ENCODE measurements around the gene SLC22A7.
A peak's percentile ranks its signal among the peaks of the same experiment; 100 is the strongest.
"Not testable (repeated sequence)": the region's sequence is repeated elsewhere in the genome, so short reads cannot be mapped to it uniquely, and the experiment has no call there.

SLC22A7 gene

GRCh38 chr6:43311666-43312065 is 13.6 kb downstream of the SLC22A7 start:
- ATAC-seq (replicated peaks; ENCODE audit: extremely low read depth, poor library complexity, severe bottlenecking) (no peak), DNase-seq (ENCODE audit: low spot score in 2 of 2) (no peak)
- no peaks in the 10 kb centered on the region for H3K9me3 Mint-ChIP-seq
- peaks cover 7% of the 10 kb centered on the region for H3K27me3 Mint-ChIP-seq
- peaks cover 2% of the 10 kb centered on the region for H3K36me3 Mint-ChIP-seq (ENCODE audit: insufficient read depth)
- no peak overlapping the region for H3K4me3 Mint-ChIP-seq
- H3K4me1 Mint-ChIP-seq, result peaks cover 12% of the 10 kb centered on the region
- H3K27ac Mint-ChIP-seq (ENCODE audit: low read depth), result no peak overlapping the region

DNA sequence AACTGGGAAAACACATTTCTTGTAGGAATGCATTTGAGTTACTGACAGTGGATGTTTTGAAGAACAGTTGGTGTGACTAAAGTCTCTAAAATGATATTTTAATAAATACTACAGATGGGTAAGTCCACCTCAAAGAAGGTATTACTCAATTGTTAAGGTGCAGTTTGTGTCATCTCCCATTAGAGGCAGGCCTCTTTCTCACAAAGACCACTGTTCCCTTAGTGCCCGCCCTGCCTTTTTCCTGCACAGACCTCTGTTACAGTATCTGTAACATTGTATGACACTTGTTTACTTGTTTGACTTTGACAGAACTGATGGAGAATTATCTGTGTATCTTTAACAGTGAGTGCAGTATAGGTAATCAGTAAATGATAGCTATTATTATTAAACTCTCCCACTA is 15.8 kb downstream of the SLC22A7 start:
- no peak overlapping the region for H3K4me3 Mint-ChIP-seq
- ATAC-seq (replicated peaks; ENCODE audit: extremely low read depth, poor library complexity, severe bottlenecking) (no peak), DNase-seq (ENCODE audit: low spot score in 2 of 2) (no peak)
- H3K27me3 Mint-ChIP-seq, result no peaks in the 10 kb centered on the region
- peaks cover 1% of the 10 kb centered on the region for H3K4me1 Mint-ChIP-seq
- H3K27ac Mint-ChIP-seq (ENCODE audit: low read depth), result no peak overlapping the region
- no peaks in the 10 kb centered on the region for H3K9me3 Mint-ChIP-seq
- peaks cover 2% of the 10 kb centered on the region for H3K36me3 Mint-ChIP-seq (ENCODE audit: insufficient read depth)

GRCh38 chr6:43318011-43318410 is 20.0 kb downstream of the SLC22A7 start:
- Mint-ChIP-seq H3K36me3 (ENCODE audit: insufficient read depth) (peaks cover 2% of the 10 kb centered on the region), H3K27ac (ENCODE audit: low read depth) (no peak overlapping the region), H3K27me3 (no peaks in the 10 kb centered on the region), H3K4me3 (no peak overlapping the region), H3K9me3 (no peaks in the 10 kb centered on the region), H3K4me1 (no peaks in the 10 kb centered on the region)
- DNase-seq (ENCODE audit: low spot score in 2 of 2) (no peak), ATAC-seq (replicated peaks; ENCODE audit: extremely low read depth, poor library complexity, severe bottlenecking) (no peak)

DNA sequence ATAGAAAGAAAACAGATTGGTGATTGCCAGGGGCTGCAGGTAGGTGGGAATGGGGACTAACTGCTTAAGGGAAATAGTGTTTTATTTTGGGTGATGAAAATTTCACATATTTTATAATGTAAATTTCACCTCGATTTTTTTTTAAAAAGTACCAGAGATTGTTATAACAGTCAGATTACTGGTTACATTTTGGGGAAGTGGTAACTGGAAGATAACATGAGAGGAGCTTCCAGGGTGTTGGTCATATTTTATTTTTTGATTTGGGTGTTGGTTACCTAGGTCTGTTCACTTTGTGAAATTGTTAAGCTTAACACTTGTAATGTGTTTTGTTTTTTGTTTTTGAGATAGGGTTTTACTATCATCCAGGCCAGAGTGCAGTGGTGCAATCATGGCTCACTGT is 27.8 kb downstream of the SLC22A7 start:
- no peaks in the 10 kb centered on the region for H3K4me1 Mint-ChIP-seq
- no peak for ATAC-seq (replicated peaks; ENCODE audit: extremely low read depth, poor library complexity, severe bottlenecking)
- H3K27me3 Mint-ChIP-seq, result no peaks in the 10 kb centered on the region
- peaks cover 6% of the 10 kb centered on the region for H3K36me3 Mint-ChIP-seq (ENCODE audit: insufficient read depth)
- H3K27ac Mint-ChIP-seq (ENCODE audit: low read depth), result no peak overlapping the region
- DNase-seq (ENCODE audit: low spot score in 2 of 2), result no peak
- no peaks in the 10 kb centered on the region for H3K9me3 Mint-ChIP-seq
- no peak overlapping the region for H3K4me3 Mint-ChIP-seq

GRCh38 chr6:43328528-43328927 is 30.5 kb downstream of the SLC22A7 start:
- ATAC-seq (replicated peaks; ENCODE audit: extremely low read depth, poor library complexity, severe bottlenecking) (no peak), DNase-seq (ENCODE audit: low spot score in 2 of 2) (no peak)
- Mint-ChIP-seq H3K9me3 (no peaks in the 10 kb centered on the region), H3K27ac (ENCODE audit: low read depth) (no peak overlapping the region), H3K36me3 (ENCODE audit: insufficient read depth) (peaks cover 10% of the 10 kb centered on the region), H3K27me3 (no peaks in the 10 kb centered on the region), H3K4me3 (no peak overlapping the region), H3K4me1 (peaks cover 13% of the 10 kb centered on the region)

GRCh38 chr6:43331470-43331869 is 33.4 kb downstream of the SLC22A7 start:
- H3K27me3 Mint-ChIP-seq, result no peaks in the 10 kb centered on the region
- no peak overlapping the region for H3K4me3 Mint-ChIP-seq
- DNase-seq (ENCODE audit: low spot score in 2 of 2), result no peak
- peaks cover 13% of the 10 kb centered on the region for H3K4me1 Mint-ChIP-seq
- ATAC-seq (replicated peaks; ENCODE audit: extremely low read depth, poor library complexity, severe bottlenecking), result no peak
- no peaks in the 10 kb centered on the region for H3K9me3 Mint-ChIP-seq
- no peak overlapping the region for H3K27ac Mint-ChIP-seq (ENCODE audit: low read depth)
- H3K36me3 Mint-ChIP-seq (ENCODE audit: insufficient read depth), result peaks cover 8% of the 10 kb centered on the region

DNA sequence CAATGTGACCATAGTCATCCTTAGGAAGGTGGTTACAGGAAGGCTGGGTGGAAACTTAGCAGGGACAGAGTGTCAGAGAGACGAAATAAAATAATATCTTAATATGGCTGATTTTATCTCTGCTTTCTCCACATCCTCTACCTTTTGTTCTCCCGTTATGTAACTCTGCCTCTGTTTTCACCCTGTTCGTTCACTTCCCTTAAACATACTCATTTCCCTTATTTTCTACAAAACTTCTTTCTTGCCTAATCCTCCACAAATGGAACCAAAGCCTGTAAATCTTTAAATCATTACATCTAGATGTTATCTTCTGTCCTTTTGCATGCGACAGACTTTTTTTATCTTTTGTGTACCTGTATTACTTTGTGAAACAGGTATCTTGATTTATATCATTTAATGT is 33.8 kb downstream of the SLC22A7 start:
- peaks cover 13% of the 10 kb centered on the region for H3K4me1 Mint-ChIP-seq
- DNase-seq (ENCODE audit: low spot score in 2 of 2) (no peak), ATAC-seq (replicated peaks; ENCODE audit: extremely low read depth, poor library complexity, severe bottlenecking) (no peak)
- no peaks in the 10 kb centered on the region for H3K27me3 Mint-ChIP-seq
- no peak overlapping the region for H3K27ac Mint-ChIP-seq (ENCODE audit: low read depth)
- no peak overlapping the region for H3K4me3 Mint-ChIP-seq
- no peaks in the 10 kb centered on the region for H3K9me3 Mint-ChIP-seq
- peaks cover 8% of the 10 kb centered on the region for H3K36me3 Mint-ChIP-seq (ENCODE audit: insufficient read depth)

DNA sequence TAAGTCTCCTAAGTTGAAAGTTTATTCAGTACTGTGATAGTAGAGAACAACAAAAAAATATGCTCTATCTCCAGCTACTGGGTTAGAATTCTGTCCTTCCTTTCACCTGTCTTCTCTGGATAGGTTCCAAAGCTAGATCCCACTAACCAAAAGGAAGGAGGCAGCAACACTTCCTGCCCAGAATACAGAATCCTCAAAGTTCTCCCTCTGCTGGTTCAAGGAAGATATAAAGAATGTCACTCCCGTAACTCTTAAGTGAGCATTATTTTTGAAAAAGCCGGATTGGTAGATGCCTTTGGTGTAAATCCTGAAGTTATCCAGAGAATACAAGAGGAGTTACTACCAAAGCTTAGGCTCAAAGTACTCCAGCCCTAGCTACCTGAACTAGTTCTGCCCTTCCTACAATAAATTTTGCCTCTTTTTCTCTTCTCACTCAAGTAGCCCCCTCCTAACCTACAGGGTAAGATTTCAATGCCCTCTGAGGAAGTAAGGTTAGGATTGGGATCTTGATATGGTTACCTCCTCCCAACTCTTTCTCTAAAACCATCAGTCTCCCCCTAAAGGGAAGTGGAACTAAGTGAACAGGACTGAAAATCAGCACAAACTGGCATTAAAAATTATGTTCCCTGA is 36.5 kb downstream of the SLC22A7 start:
- Mint-ChIP-seq H3K4me3 (no peak overlapping the region), H3K4me1 (peaks cover 18% of the 10 kb centered on the region), H3K9me3 (no peaks in the 10 kb centered on the region), H3K27ac (ENCODE audit: low read depth) (peak overlapping the region; percentile 19), H3K27me3 (no peaks in the 10 kb centered on the region), H3K36me3 (ENCODE audit: insufficient read depth) (peaks cover 19% of the 10 kb centered on the region)
- no peak for DNase-seq (ENCODE audit: low spot score in 2 of 2)
- no peak for ATAC-seq (replicated peaks; ENCODE audit: extremely low read depth, poor library complexity, severe bottlenecking)

- Mint-ChIP-seq H3K4me3 (no peak overlapping the region), H3K27me3 (no peaks in the 10 kb centered on the region), H3K4me1 (peaks cover 20% of the 10 kb centered on the region), H3K27ac (ENCODE audit: low read depth) (no peak overlapping the region), H3K9me3 (no peaks in the 10 kb centered on the region), H3K36me3 (ENCODE audit: insufficient read depth) (peaks cover 27% of the 10 kb centered on the region)
- no peak for ATAC-seq (replicated peaks; ENCODE audit: extremely low read depth, poor library complexity, severe bottlenecking)
- DNase-seq (ENCODE audit: low spot score in 2 of 2), result no peak
Measured at GRCh38 chr6:43335469-43335868, 37.4 kb downstream of the SLC22A7 start.

GRCh38 chr6:43336382-43336781 is 38.3 kb downstream of the SLC22A7 start:
- no peaks in the 10 kb centered on the region for H3K9me3 Mint-ChIP-seq
- peaks cover 16% of the 10 kb centered on the region for H3K4me1 Mint-ChIP-seq
- H3K4me3 Mint-ChIP-seq, result no peak overlapping the region
- H3K27me3 Mint-ChIP-seq, result no peaks in the 10 kb centered on the region
- H3K27ac Mint-ChIP-seq (ENCODE audit: low read depth), result no peak overlapping the region
- ATAC-seq (replicated peaks; ENCODE audit: extremely low read depth, poor library complexity, severe bottlenecking), result no peak
- H3K36me3 Mint-ChIP-seq (ENCODE audit: insufficient read depth), result peaks cover 32% of the 10 kb centered on the region
- no peak for DNase-seq (ENCODE audit: low spot score in 2 of 2)

GRCh38 chr6:43338243-43338642 is 40.2 kb downstream of the SLC22A7 start:
- peaks cover 6% of the 10 kb centered on the region for H3K4me1 Mint-ChIP-seq
- ATAC-seq (replicated peaks; ENCODE audit: extremely low read depth, poor library complexity, severe bottlenecking), result no peak
- H3K9me3 Mint-ChIP-seq, result no peaks in the 10 kb centered on the region
- H3K4me3 Mint-ChIP-seq, result no peak overlapping the region
- peaks cover 44% of the 10 kb centered on the region for H3K36me3 Mint-ChIP-seq (ENCODE audit: insufficient read depth)
- no peaks in the 10 kb centered on the region for H3K27me3 Mint-ChIP-seq
- peak overlapping the region; percentile 39 for H3K27ac Mint-ChIP-seq (ENCODE audit: low read depth)
- DNase-seq (ENCODE audit: low spot score in 2 of 2), result no peak

- no peak for DNase-seq (ENCODE audit: low spot score in 2 of 2)
- H3K4me3 Mint-ChIP-seq, result no peak overlapping the region
- peaks cover 45% of the 10 kb centered on the region for H3K36me3 Mint-ChIP-seq (ENCODE audit: insufficient read depth)
- no peak for ATAC-seq (replicated peaks; ENCODE audit: extremely low read depth, poor library complexity, severe bottlenecking)
- H3K27me3 Mint-ChIP-seq, result no peaks in the 10 kb centered on the region
- H3K4me1 Mint-ChIP-seq, result peaks cover 6% of the 10 kb centered on the region
- H3K9me3 Mint-ChIP-seq, result no peaks in the 10 kb centered on the region
- H3K27ac Mint-ChIP-seq (ENCODE audit: low read depth), result no peak overlapping the region
Measured at GRCh38 chr6:43339168-43339567, 41.1 kb downstream of the SLC22A7 start.

DNA sequence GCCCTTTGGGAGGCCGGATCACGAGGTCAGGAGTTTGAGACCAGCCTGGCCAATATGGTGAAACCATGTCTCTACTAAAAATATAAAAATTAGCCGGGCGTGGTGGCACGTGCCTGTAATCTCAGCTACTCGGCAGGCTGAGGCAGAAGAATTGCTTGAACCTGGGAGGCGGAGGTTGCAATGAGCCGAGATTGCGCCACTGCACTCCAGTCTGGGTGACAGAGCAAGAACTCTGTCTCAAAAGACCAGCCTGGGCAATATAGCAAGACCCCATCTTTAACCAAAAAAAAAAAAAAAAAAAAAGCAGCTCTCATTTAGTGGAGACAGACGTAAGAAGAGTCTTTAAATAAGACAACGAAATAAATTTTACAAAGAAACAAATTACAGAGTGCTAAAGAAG is 48.2 kb downstream of the SLC22A7 start:
- not testable (repeated sequence) for H3K27ac Mint-ChIP-seq (ENCODE audit: low read depth); DNase-seq (ENCODE audit: low spot score in 2 of 2); H3K4me1 Mint-ChIP-seq; H3K9me3 Mint-ChIP-seq; ATAC-seq (replicated peaks; ENCODE audit: extremely low read depth, poor library complexity, severe bottlenecking); H3K27me3 Mint-ChIP-seq; H3K4me3 Mint-ChIP-seq
- peaks cover 44% of the 10 kb centered on the region for H3K36me3 Mint-ChIP-seq (ENCODE audit: insufficient read depth)

Data from central memory CD8-positive, alpha-beta T cell (primary cell).